Measurements from ENCODE around the gene SPA17. TPM values are rescaled to one million over a fixed set of nuclear protein-coding genes. Genes with fewer than 3 reads are reported as not detected.

Gene SPA17
- total and polyA plus RNA-seq, 2 of the 8 experiments (the other 6 are each of a cell fraction or from before 2014, with no cell fraction given): 3.7 to 5.2 TPM

GRCh38 chr11:124742555-124742954 is 68.9 kb downstream of the SPA17 start:
- DNase-seq (ENCODE audit: low read depth in 1 of 2, low spot score in 2 of 2) (no peak), FAIRE-seq (no peak)
- H3K4me3 ChIP-seq (ENCODE audit: extremely low read depth in 1 of 4, insufficient read depth in 2 of 4, low read depth in 3 of 4, low read length in 4 of 4): no peak overlapping the region
- H3K23me2 ChIP-seq (ENCODE audit: low read depth, low read length): peaks cover 19% of the 10 kb centered on the region
- H3K56ac ChIP-seq (replicated peaks; ENCODE audit: insufficient read length, low read depth, low read length): no peak overlapping the region
- no peaks in the 10 kb centered on the region for H3K79me1 ChIP-seq (ENCODE audit: low read depth, low read length)
- H3K4me1 ChIP-seq (replicated peaks in 1 of 4; ENCODE audit: control insufficient read depth in 3 of 4, insufficient read depth in 4 of 4, low read length in 3 of 4): peaks cover 0 to 27% (median 12%) of the 10 kb centered on the region in 4 experiments; a peak in 6 of 7 replicates
- no peak overlapping the region for H2BK20ac ChIP-seq (ENCODE audit: low read length)
- no peaks in the 10 kb centered on the region for H3K9me3 ChIP-seq (ENCODE audit: insufficient read depth in 2 of 2, low read depth in 1 of 2, low read length in 1 of 2)
- H3K27me3 ChIP-seq (replicated peaks in 1 of 4; ENCODE audit: control insufficient read depth in 3 of 4, extremely low read depth in 1 of 4, insufficient read depth in 3 of 4, low read length in 3 of 4): peaks cover 85 to 96% (median 93%) of the 10 kb centered on the region in 4 experiments
- 0 out of 2 replicates have a peak, but pooled peaks have one; percentile 5 for TF ChIP-seq CBX8 (IDR thresholded peaks at IDR 0.05; ENCODE audit: borderline replicate concordance, low read depth, low read length)
- no peak for TF ChIP-seq TCF12 (IDR thresholded peaks at IDR 0.05; ENCODE audit: low read depth, low read length)
- no peak overlapping the region for H3K9ac ChIP-seq (replicated peaks in 1 of 4; ENCODE audit: extremely low read depth in 1 of 4, low read depth in 3 of 4, low read length in 3 of 4)
- no peak overlapping the region for H2BK5ac ChIP-seq (ENCODE audit: low read depth, low read length)
- no peak overlapping the region for H3K27ac ChIP-seq (ENCODE audit: low read depth, low read length)
- no peak overlapping the region for H4K5ac ChIP-seq (ENCODE audit: insufficient read length, low read depth, low read length)
- no peak overlapping the region for H3K4ac ChIP-seq (replicated peaks; ENCODE audit: insufficient read length, low read depth, low read length)
- no peak overlapping the region for H3K18ac ChIP-seq (ENCODE audit: extremely low read depth, low read length)
- H2AFZ ChIP-seq (ENCODE audit: low read length): no peak overlapping the region
- no peak overlapping the region for H4K91ac ChIP-seq (replicated peaks; ENCODE audit: insufficient read length, low read length)
- H2BK15ac ChIP-seq (ENCODE audit: low read length): 0 out of 2 replicates have a peak overlapping the region, but pooled peaks have one; percentile 46
- no peak overlapping the region for H2BK12ac ChIP-seq (ENCODE audit: low read depth, low read length)
- ChIA-PET CTCF (ENCODE audit: partially characterized antibody) (interaction anchor here (0.5 to 28.0 kb wide), 9 partner anchors 3 to 124 kb away, joined by 3 to 382 read pairs (median 6); partner anchors contain the start of genes ESAM, NRGN, ROBO3 and VSIG2), POLR2A (ENCODE audit: partially characterized antibody) (interaction anchor here (1.4 to 1.9 kb wide), 2 partner anchors 11 to 20 kb away, joined by 4 to 7 read pairs; partner anchors contain the start of gene ESAM)
- no peaks in the 10 kb centered on the region for H3K79me2 ChIP-seq (ENCODE audit: control insufficient read depth in 1 of 2, insufficient read depth in 2 of 2, low read length in 2 of 2)
- H3K4me2 ChIP-seq (ENCODE audit: insufficient read depth in 1 of 2, low read depth in 2 of 2, low read length in 2 of 2): no peak overlapping the region
- peaks cover 14 to 24% of the 10 kb centered on the region in 2 experiments for H4K20me1 ChIP-seq (replicated peaks in 1 of 2; ENCODE audit: control insufficient read depth in 1 of 2, insufficient read depth in 2 of 2, low read length in 2 of 2)
- H3K36me3 ChIP-seq (ENCODE audit: control insufficient read depth in 2 of 4, insufficient read depth in 4 of 4, low read length in 3 of 4): no peaks in the 10 kb centered on the region
- H4K8ac ChIP-seq (ENCODE audit: extremely low read depth, insufficient read depth, low read length): no peak overlapping the region
- H2AK5ac ChIP-seq (ENCODE audit: low read depth, low read length): no peak overlapping the region; the same call in 1 of the 2 replicates
- no peak overlapping the region for H3K23ac ChIP-seq (ENCODE audit: insufficient read length)
- H3K14ac ChIP-seq (ENCODE audit: insufficient read length): no peak overlapping the region
- H2BK120ac ChIP-seq (replicated peaks; ENCODE audit: low read depth, low read length): no peak overlapping the region
- 37% methylated on average over 2 of the region's 2 CpGs; no CpG with 5 or more reads in 1 of the 2 experiments for WGBS, 2 experiments (ENCODE audit: extremely low coverage in 1 of 2, insufficient coverage in 1 of 2, insufficient read length in 1 of 2, insufficient replicate concordance in 2 of 2, low coverage in 1 of 2, low lambda C conversion rate in 2 of 2, missing lambda C conversion rate in 1 of 2)

Data from H1 (cell line).